Fibroblast of lung (primary cell): ENCODE measurements around the gene FHOD3.

Source experiments
- EZH2 ChIP-seq: IDR thresholded peaks from 2 replicates; pipeline ENCODE4 v1.5.1; 2012; ENCODE audit warnings: low read length, control low read depth, mild to moderate bottlenecking; ENCODE audit errors: missing control alignments
- TF ChIP-seq, protein P1 (sequence below), 2 donors: IDR thresholded peaks in 1 of 2; conservative IDR thresholded peaks in 1 of 2; 1 replicate in 1 of 2; 2 replicates in 1 of 2; pipeline ENCODE4 v1.5.1; 2011 to 2012; ENCODE audit warnings: low read length in 2 of 2, control low read depth in 1 of 2, inconsistent platforms in 1 of 2, low read depth in 1 of 2, mild to moderate bottlenecking in 1 of 2

DNA sequence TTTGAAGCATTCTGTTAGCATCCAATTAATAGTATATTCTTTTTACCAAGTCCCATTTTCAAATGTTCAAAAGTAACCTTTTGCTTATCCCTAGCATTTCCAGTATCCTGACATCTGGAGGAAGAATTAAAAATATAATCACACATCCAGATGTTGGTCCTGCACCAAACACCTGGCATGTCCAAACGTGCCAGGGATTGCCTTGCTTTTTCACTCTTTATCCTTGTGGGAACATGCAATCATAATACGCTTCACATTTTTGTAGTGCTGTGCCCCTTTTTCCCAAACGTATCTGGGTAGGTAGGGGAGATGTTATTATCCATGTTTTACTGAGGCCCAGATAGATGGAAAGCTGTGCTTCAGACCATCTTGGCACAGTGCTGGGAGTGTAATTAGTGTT lies 398.3 kb downstream of the FHOD3 start:
- TF ChIP-seq, protein P1, sequence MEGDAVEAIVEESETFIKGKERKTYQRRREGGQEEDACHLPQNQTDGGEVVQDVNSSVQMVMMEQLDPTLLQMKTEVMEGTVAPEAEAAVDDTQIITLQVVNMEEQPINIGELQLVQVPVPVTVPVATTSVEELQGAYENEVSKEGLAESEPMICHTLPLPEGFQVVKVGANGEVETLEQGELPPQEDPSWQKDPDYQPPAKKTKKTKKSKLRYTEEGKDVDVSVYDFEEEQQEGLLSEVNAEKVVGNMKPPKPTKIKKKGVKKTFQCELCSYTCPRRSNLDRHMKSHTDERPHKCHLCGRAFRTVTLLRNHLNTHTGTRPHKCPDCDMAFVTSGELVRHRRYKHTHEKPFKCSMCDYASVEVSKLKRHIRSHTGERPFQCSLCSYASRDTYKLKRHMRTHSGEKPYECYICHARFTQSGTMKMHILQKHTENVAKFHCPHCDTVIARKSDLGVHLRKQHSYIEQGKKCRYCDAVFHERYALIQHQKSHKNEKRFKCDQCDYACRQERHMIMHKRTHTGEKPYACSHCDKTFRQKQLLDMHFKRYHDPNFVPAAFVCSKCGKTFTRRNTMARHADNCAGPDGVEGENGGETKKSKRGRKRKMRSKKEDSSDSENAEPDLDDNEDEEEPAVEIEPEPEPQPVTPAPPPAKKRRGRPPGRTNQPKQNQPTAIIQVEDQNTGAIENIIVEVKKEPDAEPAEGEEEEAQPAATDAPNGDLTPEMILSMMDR (conservative IDR thresholded peaks at IDR 0.05 in 1 of 2, IDR thresholded peaks at IDR 0.05 in 1 of 2; ENCODE audit: low read depth in 1 of 2, low read length in 2 of 2): no peak
- TF ChIP-seq EZH2: no peak
